H9 (cell line): ENCODE data around the gene PARP3. TPM values are rescaled to one million over a fixed set of nuclear protein-coding genes. Genes with fewer than 3 reads are reported as not detected.

ENCODE experiments used
- DNase-seq: peaks from one replicate; pipeline ENCODE4 v3.0.0-alpha.2; 2017
- H2AFZ ChIP-seq: one replicate; pipeline ENCODE4 v1.6.1; 2013; ENCODE audit warnings: mild to moderate bottlenecking, low read length, control low read depth, moderate library complexity
- H2AK5ac ChIP-seq: 2 replicates; pipeline ENCODE4 v1.6.1; 2013; ENCODE audit warnings: low read length, control low read depth, mixed read lengths; ENCODE audit not compliant: insufficient read length
- H2BK120ac ChIP-seq: one replicate; pipeline ENCODE4 v1.6.1; 2013; ENCODE audit warnings: low read depth, mild to moderate bottlenecking, low read length, control low read depth, inconsistent platforms; ENCODE audit not compliant: poor library complexity, severe bottlenecking
- H2BK12ac ChIP-seq: 2 replicates; pipeline ENCODE4 v1.6.1; 2013; ENCODE audit warnings: low read length, control low read depth, mixed read lengths, low read depth; ENCODE audit not compliant: insufficient read length
- H2BK15ac ChIP-seq: 2 replicates; pipeline ENCODE4 v1.6.1; 2013; ENCODE audit warnings: low read depth, low read length, control low read depth
- H2BK20ac ChIP-seq: one replicate; pipeline ENCODE4 v1.6.1; 2013; ENCODE audit warnings: low read depth, mild to moderate bottlenecking, low read length, control low read depth, inconsistent platforms; ENCODE audit not compliant: poor library complexity, severe bottlenecking
- H2BK5ac ChIP-seq: 2 replicates; pipeline ENCODE4 v1.6.1; 2013; ENCODE audit warnings: low read length, control low read depth, mixed read lengths; ENCODE audit not compliant: insufficient read length
- H3K14ac ChIP-seq: 2 replicates; pipeline ENCODE4 v1.6.1; 2013; ENCODE audit warnings: low read length, control low read depth; ENCODE audit not compliant: insufficient read depth
- H3K18ac ChIP-seq: 2 replicates; pipeline ENCODE4 v1.6.1; 2013; ENCODE audit warnings: low read depth, mild to moderate bottlenecking, mixed read lengths, low read length, control low read depth; ENCODE audit not compliant: insufficient read length
- H3K23ac ChIP-seq: 2 replicates; pipeline ENCODE4 v1.6.1; 2013; ENCODE audit warnings: low read length, control low read depth, mixed read lengths, low read depth; ENCODE audit not compliant: insufficient read length
- H3K23me2 ChIP-seq: 2 replicates; pipeline ENCODE4 v1.6.1; 2013; ENCODE audit warnings: low read depth, mild to moderate bottlenecking, mixed read lengths, low read length, control low read depth; ENCODE audit not compliant: insufficient read length, poor library complexity, severe bottlenecking
- H3K27ac ChIP-seq: 2 replicates; pipeline ENCODE4 v1.5.1; 2013; ENCODE audit warnings: low read length, control low read depth, mixed read lengths, low read depth; ENCODE audit not compliant: insufficient read length
- H3K27me3 ChIP-seq: 2 replicates; pipeline ENCODE4 v1.6.1; 2013; ENCODE audit warnings: low read length, control low read depth, inconsistent platforms; ENCODE audit not compliant: insufficient read depth
- H3K4ac ChIP-seq: 2 replicates; pipeline ENCODE4 v1.6.1; 2013; ENCODE audit warnings: low read depth, mild to moderate bottlenecking, control low read depth, inconsistent platforms, low read length, moderate library complexity
- H3K4me1 ChIP-seq: 2 replicates; pipeline ENCODE4 v1.6.1; 2013; ENCODE audit warnings: low read length, control low read depth, inconsistent platforms; ENCODE audit not compliant: insufficient read depth
- H3K4me2 ChIP-seq: 2 replicates; pipeline ENCODE4 v1.6.1; 2013; ENCODE audit warnings: low read length, control low read depth, mixed read lengths; ENCODE audit not compliant: insufficient read length, insufficient read depth
- H3K56ac ChIP-seq: 2 replicates; pipeline ENCODE4 v1.6.1; 2013; ENCODE audit warnings: low read depth, mild to moderate bottlenecking, mixed read lengths, low read length, control low read depth; ENCODE audit not compliant: insufficient read length
- H3K79me1 ChIP-seq: 2 replicates; pipeline ENCODE4 v1.6.1; 2013; ENCODE audit warnings: low read depth, mild to moderate bottlenecking, moderate library complexity, low read length, control low read depth, inconsistent platforms; ENCODE audit not compliant: insufficient read depth, poor library complexity, severe bottlenecking
- H3K79me2 ChIP-seq: 2 replicates; pipeline ENCODE4 v1.6.1; 2013; ENCODE audit warnings: low read length, control low read depth, inconsistent platforms; ENCODE audit not compliant: insufficient read depth
- H3K9ac ChIP-seq: 2 replicates; pipeline ENCODE4 v1.6.1; 2013; ENCODE audit warnings: low read length, control low read depth, mixed read lengths; ENCODE audit not compliant: insufficient read length; ENCODE audit errors: extremely low read depth
- H3K9me3 ChIP-seq: one replicate; pipeline ENCODE4 v1.6.1; 2013; ENCODE audit warnings: low read depth, low read length, inconsistent platforms; ENCODE audit not compliant: control insufficient read depth
- H3T11ph ChIP-seq: one replicate; pipeline ENCODE4 v1.6.1; 2013; ENCODE audit warnings: mild to moderate bottlenecking, low read length, control low read depth, inconsistent platforms
- H4K20me1 ChIP-seq: one replicate; pipeline ENCODE4 v1.6.1; 2013; ENCODE audit not compliant: control insufficient read depth, insufficient read length, insufficient read depth
- H4K5ac ChIP-seq: 2 replicates; pipeline ENCODE4 v1.6.1; 2013; ENCODE audit warnings: low read depth, mild to moderate bottlenecking, mixed read lengths, low read length, control low read depth; ENCODE audit not compliant: insufficient read length
- H4K8ac ChIP-seq: replicated peaks from 2 replicates; pipeline ENCODE4 v1.6.1; 2013; ENCODE audit warnings: low read length, control low read depth, mixed read lengths, low read depth; ENCODE audit not compliant: insufficient read length
- H4K91ac ChIP-seq: 2 replicates; pipeline ENCODE4 v1.6.1; 2013; ENCODE audit warnings: low read depth, mild to moderate bottlenecking, moderate library complexity, mixed read lengths, low read length, control low read depth; ENCODE audit not compliant: insufficient read length
- H3K27ac Mint-ChIP-seq, 3 experiments: 2 replicates in 2 of 3; 3 replicates in 1 of 3; pipeline ENCODE4 v1.8.0; 2020 to 2021; ENCODE audit warnings: mixed read lengths in 3 of 3, mild to moderate bottlenecking in 1 of 3, moderate library complexity in 1 of 3
- H3K27me3 Mint-ChIP-seq: 2 replicates; pipeline ENCODE4 v1.8.0; 2021; ENCODE audit warnings: low read depth, mild to moderate bottlenecking, moderate library complexity, mixed read lengths
- H3K36me3 Mint-ChIP-seq, 3 experiments: 2 replicates in 2 of 3; 3 replicates in 1 of 3; pipeline ENCODE4 v1.8.0; 2020 to 2021; ENCODE audit warnings: low read depth in 3 of 3, mixed read lengths in 3 of 3; ENCODE audit not compliant: insufficient read depth in 1 of 3
- H3K4me1 Mint-ChIP-seq, 2 experiments: 2 replicates each; pipeline ENCODE4 v1.8.0; 2020; ENCODE audit warnings: mixed read lengths in 2 of 2
- H3K4me3 Mint-ChIP-seq, 2 experiments: 2 replicates in 1 of 2; 3 replicates in 1 of 2; pipeline ENCODE4 v1.8.0; 2020 to 2021; ENCODE audit warnings: mild to moderate bottlenecking in 2 of 2, mixed read lengths in 2 of 2, moderate library complexity in 1 of 2
- H3K9me3 Mint-ChIP-seq, 2 experiments: 2 replicates in 1 of 2; 3 replicates in 1 of 2; pipeline ENCODE4 v1.8.0; 2020; ENCODE audit warnings: mild to moderate bottlenecking in 2 of 2, mixed read lengths in 2 of 2, moderate library complexity in 1 of 2
- WGBS: extraction: QIAGEN DNeasy Blood & Tissue Kit; methylation state at CpG from one replicate; pipeline ENCODE4 v1.1.7; 2013; ENCODE audit warnings: missing lambda C conversion rate, low lambda C conversion rate, mixed read lengths; ENCODE audit not compliant: insufficient read length; ENCODE audit errors: extremely low coverage; 5-methylcytosine and 5-hydroxymethylcytosine counted together
- total RNA-seq: library from RNA; stranded (reverse); gene quantifications from 2 replicates; pipeline ENCODE4 v1.2.1, GENCODE V29; 2021
- TF ChIP-seq, protein P1 (sequence below): fragments of 200-600 bp; sonication (generic); conservative IDR thresholded peaks from 3 replicates; pipeline ENCODE4 v1.8.0; 2021; ENCODE audit warnings: antibody characterized with exemption, mild to moderate bottlenecking

PARP3 gene
- total RNA-seq, 1 experiment from 2014 or later = 1.3 TPM

DNA sequence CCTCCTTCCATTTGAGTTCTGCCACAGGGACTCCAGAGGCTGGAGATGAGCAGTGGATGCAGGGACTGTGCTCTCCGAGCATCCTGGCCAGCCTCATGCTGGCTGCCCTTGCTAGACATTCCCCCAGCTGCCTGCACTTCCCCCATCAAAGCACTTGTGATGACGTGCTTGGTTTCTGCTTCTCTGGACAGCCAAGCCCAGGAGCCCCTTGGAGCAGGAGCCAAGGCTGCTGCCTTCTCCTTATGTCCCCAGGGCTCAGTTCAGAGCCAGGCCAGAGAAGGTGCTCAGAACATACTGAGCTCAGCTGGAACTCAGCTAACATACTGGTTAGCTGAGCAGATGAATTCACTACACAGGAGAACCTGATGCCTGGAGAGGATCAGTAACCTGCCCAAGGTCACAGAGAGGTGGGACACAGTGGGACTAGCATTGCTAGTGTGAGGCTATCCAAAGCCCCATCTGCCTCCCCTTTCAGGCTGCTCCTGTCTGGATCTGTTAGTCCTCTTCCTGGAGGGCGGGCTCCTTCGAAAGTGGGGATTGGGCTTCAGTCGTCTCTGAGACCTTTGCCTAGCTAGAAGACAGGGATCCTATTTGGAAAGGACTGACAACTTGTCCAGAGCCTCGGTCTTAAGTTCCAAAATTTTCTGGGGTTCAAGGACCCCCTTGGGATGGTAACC is 20.8 kb downstream of the PARP3 start:
- no peak overlapping the region for H2BK12ac ChIP-seq
- peaks cover 0 to 5% (median 0%) of the 10 kb centered on the region in 3 experiments; a peak in 2 of 7 replicates for H3K36me3 Mint-ChIP-seq
- no peak overlapping the region for H4K5ac ChIP-seq
- H3K4me3 Mint-ChIP-seq = no peak overlapping the region
- no peak overlapping the region for H2AK5ac ChIP-seq
- H3K23me2 ChIP-seq = peaks cover 8% of the 10 kb centered on the region
- peaks cover 40 to 58% of the 10 kb centered on the region in 2 experiments for H3K4me1 Mint-ChIP-seq
- no peak overlapping the region for H2BK20ac ChIP-seq
- H3K27ac ChIP-seq = no peak overlapping the region
- H3K9me3 ChIP-seq = no peaks in the 10 kb centered on the region
- no peak overlapping the region for H3K9ac ChIP-seq
- H3K79me2 ChIP-seq = no peaks in the 10 kb centered on the region
- no peak overlapping the region for H3K18ac ChIP-seq
- H3K27ac Mint-ChIP-seq = peak overlapping the region in 1 of 3 experiments; percentile 52; a peak in 1 of 7 replicates
- H3K4me1 ChIP-seq = no peaks in the 10 kb centered on the region; the same call in 1 of the 2 replicates
- H3K27me3 ChIP-seq = no peaks in the 10 kb centered on the region
- no peak overlapping the region for H2BK15ac ChIP-seq
- no peak overlapping the region for H3T11ph ChIP-seq
- H4K8ac ChIP-seq = no peak overlapping the region
- H3K79me1 ChIP-seq = no peaks in the 10 kb centered on the region
- H2BK5ac ChIP-seq = no peak overlapping the region
- H3K9me3 Mint-ChIP-seq = no peaks in the 10 kb centered on the region
- H3K14ac ChIP-seq = no peak overlapping the region
- H3K23ac ChIP-seq = no peak overlapping the region
- no peak overlapping the region for H3K4ac ChIP-seq
- WGBS = no CpG with 5 or more reads among the region's 6 CpGs
- H3K4me2 ChIP-seq = no peak overlapping the region
- no peak overlapping the region for H4K91ac ChIP-seq
- H2AFZ ChIP-seq = no peak overlapping the region
- TF ChIP-seq, protein P1, sequence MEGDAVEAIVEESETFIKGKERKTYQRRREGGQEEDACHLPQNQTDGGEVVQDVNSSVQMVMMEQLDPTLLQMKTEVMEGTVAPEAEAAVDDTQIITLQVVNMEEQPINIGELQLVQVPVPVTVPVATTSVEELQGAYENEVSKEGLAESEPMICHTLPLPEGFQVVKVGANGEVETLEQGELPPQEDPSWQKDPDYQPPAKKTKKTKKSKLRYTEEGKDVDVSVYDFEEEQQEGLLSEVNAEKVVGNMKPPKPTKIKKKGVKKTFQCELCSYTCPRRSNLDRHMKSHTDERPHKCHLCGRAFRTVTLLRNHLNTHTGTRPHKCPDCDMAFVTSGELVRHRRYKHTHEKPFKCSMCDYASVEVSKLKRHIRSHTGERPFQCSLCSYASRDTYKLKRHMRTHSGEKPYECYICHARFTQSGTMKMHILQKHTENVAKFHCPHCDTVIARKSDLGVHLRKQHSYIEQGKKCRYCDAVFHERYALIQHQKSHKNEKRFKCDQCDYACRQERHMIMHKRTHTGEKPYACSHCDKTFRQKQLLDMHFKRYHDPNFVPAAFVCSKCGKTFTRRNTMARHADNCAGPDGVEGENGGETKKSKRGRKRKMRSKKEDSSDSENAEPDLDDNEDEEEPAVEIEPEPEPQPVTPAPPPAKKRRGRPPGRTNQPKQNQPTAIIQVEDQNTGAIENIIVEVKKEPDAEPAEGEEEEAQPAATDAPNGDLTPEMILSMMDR = no peak
- H4K20me1 ChIP-seq = no peaks in the 10 kb centered on the region
- no peak for DNase-seq
- no peak overlapping the region for H2BK120ac ChIP-seq
- no peak overlapping the region for H3K56ac ChIP-seq
- peaks cover 59% of the 10 kb centered on the region for H3K27me3 Mint-ChIP-seq
